GM10266 (cell line): ENCODE results near the gene FAM43A.

Experiments
- DNase-seq: peaks from one replicate; pipeline ENCODE4 v3.0.0; 2012; ENCODE audit errors: extremely low spot score
- TF ChIP-seq, protein P1 (sequence below): IDR thresholded peaks from 2 replicates; pipeline ENCODE4 v1.5.1; 2012; ENCODE audit warnings: mild to moderate bottlenecking, low read depth; ENCODE audit not compliant: control insufficient read depth, insufficient read depth; ENCODE audit errors: missing control alignments

Gene FAM43A

DNA sequence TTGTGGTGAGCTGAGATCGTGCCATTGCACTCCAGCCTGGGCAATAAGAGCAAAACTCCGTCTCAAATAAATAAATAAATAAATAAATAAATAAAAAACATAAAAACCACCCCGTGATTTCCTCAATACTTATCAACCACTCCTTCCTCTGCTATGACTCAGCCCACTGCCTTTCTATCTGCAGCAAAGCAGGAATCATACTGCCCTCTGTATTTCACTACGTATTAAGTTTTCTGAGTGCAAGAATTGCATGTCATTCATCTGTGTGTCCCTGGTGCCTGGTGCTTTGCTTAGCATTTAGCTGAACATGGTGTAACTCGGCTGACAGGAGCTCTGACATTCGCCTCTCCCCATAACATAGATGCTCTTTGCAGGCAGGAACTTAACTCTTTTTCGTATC is 20.8 kb upstream of the FAM43A start:
- no peak for DNase-seq
- TF ChIP-seq, protein P1, sequence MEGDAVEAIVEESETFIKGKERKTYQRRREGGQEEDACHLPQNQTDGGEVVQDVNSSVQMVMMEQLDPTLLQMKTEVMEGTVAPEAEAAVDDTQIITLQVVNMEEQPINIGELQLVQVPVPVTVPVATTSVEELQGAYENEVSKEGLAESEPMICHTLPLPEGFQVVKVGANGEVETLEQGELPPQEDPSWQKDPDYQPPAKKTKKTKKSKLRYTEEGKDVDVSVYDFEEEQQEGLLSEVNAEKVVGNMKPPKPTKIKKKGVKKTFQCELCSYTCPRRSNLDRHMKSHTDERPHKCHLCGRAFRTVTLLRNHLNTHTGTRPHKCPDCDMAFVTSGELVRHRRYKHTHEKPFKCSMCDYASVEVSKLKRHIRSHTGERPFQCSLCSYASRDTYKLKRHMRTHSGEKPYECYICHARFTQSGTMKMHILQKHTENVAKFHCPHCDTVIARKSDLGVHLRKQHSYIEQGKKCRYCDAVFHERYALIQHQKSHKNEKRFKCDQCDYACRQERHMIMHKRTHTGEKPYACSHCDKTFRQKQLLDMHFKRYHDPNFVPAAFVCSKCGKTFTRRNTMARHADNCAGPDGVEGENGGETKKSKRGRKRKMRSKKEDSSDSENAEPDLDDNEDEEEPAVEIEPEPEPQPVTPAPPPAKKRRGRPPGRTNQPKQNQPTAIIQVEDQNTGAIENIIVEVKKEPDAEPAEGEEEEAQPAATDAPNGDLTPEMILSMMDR, result no peak

DNA sequence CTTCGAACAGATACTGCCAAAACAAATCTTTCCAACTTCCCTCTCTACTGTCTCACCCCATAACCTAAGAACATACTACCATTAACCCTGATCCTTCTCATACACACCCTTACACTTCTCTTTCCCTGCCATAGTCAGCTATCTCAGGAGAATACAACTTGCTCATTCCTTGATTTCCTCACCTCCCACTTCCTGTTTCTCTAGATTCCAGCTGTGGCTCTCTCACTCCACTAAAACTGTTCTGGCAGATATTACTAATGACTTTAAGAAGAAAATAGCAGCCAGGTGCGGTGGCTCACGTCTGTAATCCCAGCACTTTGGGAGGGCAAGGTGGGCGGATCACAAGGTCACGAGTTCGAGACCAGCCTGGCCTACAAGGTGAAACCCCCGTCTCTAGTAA is 18.3 kb upstream of the FAM43A start:
- DNase-seq, result no peak
- TF ChIP-seq, protein P1, result no peak

DNA sequence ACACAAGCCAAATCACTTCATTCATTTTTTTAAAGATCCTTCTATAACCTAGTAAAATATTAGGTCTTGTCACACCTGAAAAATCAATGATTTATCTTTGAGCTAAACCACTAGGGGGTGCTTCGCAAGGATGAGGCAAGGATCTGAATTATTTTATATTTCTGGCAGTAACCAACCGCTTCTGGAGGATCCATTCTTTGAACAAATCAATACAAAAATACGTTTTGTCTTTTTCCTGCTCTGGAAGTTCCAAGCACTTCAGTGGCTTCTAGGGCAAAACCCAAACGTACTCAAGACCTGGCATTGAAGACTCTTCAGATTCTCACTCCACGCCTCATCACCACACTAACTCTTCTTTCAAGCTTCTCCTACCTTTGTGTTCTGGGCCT is 14.2 kb upstream of the FAM43A start:
- TF ChIP-seq, protein P1, result peak; percentile 70
- peak; percentile 57 for DNase-seq

DNA sequence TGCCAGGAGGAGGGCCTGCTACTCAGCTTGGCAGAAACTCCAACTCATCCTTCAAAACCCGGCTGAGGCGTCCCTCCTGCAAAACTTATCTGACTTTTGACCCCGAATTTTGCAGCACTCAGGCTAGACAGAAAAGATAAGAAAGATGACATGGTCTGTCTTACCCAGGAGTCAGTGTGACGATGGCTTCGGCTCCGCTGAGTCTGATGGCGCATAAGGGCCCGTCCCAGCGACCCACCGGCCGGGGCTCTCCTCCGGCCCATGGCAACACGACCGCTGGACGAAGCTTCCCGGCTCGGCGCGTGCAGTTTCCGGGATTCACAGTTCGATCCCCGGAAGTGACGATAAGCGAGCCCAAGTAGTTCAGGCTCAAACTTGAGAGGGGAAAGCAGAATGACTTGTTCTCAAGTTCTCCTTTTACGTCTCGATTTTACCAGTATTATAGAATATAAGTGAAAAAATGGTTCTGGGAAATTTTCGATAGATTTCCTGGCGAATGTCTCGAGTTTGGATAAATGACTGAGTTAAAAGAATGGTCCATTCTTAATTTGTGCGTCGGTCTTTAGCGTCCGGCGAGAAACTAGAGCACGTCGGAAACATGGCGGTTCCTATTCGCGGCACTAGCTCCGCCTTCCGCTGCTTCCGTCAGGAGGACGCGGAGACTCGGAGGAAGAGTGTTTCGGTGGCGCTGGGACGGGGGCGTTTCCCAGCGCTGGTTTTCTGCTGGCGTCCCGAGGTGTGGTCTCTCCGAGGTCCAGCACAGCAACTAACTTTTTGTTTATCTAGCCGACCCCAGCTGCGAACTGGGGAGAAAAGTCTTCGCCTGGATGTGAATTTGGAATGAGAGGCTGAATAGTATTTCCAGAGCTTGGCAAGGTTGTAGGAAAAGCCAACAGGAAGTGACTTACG is 13.5 kb upstream of the FAM43A start, which contains the start of gene LSG1:
TSS of gene LSG1 (minus strand) at position 292 of the 909 bp plus-strand sequence. CDS start at position 263, 29 bp downstream.
- DNase-seq, result peak; percentile 86
- TF ChIP-seq, protein P1, result peak; percentile 5

DNA sequence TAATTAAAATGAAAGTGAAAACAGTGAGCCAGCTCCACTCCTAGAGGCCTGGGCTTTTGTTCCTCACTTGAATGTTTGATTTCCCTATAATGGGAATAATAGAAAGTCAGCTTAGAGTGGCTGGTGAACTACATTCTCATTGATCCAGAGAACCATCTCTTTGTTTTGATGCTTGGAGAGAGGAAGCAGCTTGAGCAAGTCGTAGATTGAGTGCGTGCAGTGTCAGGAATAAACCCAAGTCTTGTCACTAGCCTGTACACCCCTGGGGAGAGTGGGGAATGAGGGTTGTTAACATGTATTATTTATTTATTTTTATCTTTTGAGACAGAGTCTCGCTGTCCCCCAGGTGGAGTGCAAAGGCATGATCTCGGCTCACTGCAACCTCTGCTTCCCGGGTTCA is 12.8 kb upstream of the FAM43A start:
- TF ChIP-seq, protein P1, result no peak
- DNase-seq, result no peak

DNA sequence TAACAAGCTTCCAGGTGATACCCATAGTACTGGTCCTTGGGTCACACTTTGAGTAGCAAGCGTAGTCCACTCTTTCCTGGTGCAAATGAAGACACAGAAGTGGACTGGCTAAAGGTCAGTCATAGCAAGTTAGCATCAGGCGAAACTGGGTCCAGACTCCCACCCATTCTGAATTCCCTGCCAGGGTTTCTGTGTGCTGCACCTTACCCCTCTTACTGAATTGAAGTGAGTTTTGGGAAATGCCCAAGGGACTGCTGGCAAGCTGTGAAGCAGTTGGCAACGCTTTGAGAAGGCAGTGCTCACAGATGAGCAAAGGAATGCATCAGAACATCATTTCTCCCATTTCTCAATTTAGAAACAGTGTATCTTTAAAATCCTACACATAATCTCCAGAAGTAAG is 11.9 kb upstream of the FAM43A start:
- TF ChIP-seq, protein P1, result no peak
- DNase-seq, result no peak

DNA sequence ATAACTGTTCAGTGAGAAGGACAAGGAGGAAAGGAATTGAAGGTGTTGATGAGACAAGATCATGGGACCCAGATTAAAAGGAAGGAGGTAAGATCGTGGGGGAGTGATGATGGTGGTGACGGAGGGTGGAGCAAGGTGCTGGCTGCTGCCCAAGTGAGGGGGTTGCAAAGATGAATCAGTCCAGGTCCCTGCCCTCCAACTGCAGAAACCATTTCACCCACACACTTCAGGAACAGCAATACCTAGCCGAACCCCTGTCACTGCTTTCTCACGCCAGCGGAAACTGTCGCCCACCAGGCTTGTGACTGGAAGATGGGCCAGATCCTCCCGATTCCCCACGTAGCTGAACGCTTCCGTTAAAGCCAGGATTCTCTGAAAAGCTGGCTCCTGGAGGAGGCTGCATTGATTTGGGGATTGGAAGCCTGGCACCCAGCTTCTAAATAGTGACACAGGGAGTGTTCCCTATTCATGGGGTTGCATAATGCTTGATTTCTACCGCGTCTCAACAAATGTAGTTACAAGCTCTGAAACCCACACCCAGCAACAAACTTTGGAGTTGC is 10.5 kb upstream of the FAM43A start:
- TF ChIP-seq, protein P1, result no peak
- peak; percentile 48 for DNase-seq
